Measurements from ENCODE around the gene PARP11. TPM values are rescaled to one million over a fixed set of nuclear protein-coding genes. Genes with fewer than 3 reads are reported as not detected.

Gene PARP11
- total RNA-seq, 2 experiments from 2014 or later = 19.7 to 22.3 TPM

DNA sequence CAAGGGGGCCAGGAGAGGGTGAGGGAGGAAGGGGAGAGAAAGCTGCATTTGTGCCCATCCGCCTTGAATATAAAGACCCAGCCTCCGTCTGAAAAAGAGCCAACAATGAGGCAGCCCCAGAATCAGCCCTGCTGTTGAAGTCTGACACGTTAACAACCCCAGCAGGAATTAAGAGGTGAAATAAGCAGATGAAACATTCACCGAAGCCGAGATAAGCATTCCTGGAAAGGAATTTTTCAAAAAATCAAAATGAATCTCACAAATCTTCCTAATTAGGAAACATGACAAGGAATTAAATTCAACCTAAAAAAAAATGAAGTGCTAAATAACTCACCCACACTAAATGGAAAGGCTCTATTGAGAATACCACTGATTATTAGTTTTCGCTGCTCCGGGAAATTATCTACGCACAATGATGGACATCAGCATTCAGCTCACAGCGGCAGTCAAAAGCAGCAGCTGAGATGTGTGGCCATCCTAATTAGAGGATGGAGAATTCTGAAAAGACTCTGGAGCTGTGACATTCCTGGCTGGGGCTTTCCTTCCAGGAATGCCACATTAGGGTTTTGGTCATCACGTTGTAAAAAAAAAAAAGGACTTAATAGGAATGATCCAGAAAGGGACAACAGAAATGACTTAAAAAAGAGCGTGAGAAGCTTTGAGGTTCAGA, 8.2 kb upstream of the PARP11 start:
- Mint-ChIP-seq H3K4me3 (no peak overlapping the region), H3K36me3 (ENCODE audit: low read depth) (peaks cover 3% of the 10 kb centered on the region), H3K9me3 (no peaks in the 10 kb centered on the region), H3K27ac (no peak overlapping the region), H3K27me3 (no peaks in the 10 kb centered on the region), H3K4me1 (ENCODE audit: low read depth) (peaks cover 18% of the 10 kb centered on the region)
- ATAC-seq (no peak), DNase-seq (no peak)
- TF ChIP-seq, protein P1, sequence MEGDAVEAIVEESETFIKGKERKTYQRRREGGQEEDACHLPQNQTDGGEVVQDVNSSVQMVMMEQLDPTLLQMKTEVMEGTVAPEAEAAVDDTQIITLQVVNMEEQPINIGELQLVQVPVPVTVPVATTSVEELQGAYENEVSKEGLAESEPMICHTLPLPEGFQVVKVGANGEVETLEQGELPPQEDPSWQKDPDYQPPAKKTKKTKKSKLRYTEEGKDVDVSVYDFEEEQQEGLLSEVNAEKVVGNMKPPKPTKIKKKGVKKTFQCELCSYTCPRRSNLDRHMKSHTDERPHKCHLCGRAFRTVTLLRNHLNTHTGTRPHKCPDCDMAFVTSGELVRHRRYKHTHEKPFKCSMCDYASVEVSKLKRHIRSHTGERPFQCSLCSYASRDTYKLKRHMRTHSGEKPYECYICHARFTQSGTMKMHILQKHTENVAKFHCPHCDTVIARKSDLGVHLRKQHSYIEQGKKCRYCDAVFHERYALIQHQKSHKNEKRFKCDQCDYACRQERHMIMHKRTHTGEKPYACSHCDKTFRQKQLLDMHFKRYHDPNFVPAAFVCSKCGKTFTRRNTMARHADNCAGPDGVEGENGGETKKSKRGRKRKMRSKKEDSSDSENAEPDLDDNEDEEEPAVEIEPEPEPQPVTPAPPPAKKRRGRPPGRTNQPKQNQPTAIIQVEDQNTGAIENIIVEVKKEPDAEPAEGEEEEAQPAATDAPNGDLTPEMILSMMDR (IDR thresholded peaks at IDR 0.05) = no peak
- intact Hi-C loops (cut with micrococcal nuclease) = loop anchor here (10.0 kb wide), 3 partner anchors 83 to 643 kb away; no protein-coding TSS in a partner anchor
- ChIA-PET CTCF (no interaction called here), POLR2A (interaction anchor here (0.6 to 1.4 kb wide), 2 partner anchors 80 to 237 kb away, joined by 3 read pairs; no protein-coding TSS in a partner anchor)

DNA sequence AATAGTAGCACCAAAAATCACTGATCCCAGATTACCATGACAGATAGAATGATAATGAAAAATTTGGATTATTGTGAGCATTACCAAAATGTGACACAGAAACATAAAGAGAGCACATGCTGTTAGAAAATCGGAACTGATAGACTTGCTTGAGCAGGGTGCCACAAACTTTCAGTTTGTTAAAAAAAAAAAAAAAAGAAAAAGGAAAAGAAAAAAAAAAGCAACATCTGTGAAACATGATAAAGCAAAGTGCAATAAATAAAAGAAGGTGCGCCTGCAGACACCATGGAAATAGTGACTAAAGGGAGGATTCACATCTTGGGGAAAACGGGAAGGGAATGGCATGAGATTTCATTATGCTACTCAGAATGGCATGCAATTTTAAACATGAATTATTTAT, 6.6 kb upstream of the PARP11 start:
- ChIA-PET CTCF (no interaction called here), POLR2A (interaction anchor here (1.0 kb wide), 1 partner anchor 397 kb away, joined by 4 read pairs; no protein-coding TSS in a partner anchor)
- no peak for ATAC-seq

DNA sequence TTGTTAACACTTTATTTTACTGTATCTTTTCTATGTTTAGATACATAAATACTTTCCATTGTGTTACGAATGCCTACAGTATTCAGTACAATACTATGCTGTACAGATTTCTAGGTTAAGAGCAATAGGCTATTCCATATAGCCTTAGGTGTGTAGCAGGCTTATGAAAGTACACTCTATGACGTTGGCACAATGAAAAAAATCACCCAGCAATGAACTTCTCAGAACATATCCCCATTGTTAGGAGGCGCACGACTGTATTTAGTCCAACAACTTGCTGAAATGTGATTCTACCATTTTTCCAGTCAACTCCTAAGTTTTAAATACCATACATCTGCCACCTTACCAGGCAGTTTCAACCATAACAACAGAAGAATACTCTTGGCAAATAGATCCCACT, 1.8 kb downstream of the PARP11 start:
- ChIA-PET CTCF (no interaction called here), POLR2A (interaction anchor here (1.0 kb wide), 1 partner anchor 118 kb away, joined by 3 read pairs; the partner anchor contains the start of gene CRACR2A)
- no peak for ATAC-seq
- peak overlapping the region; percentile 93 for H3K4me3 Mint-ChIP-seq
- H3K27me3 Mint-ChIP-seq = no peaks in the 10 kb centered on the region
- H3K36me3 Mint-ChIP-seq (ENCODE audit: low read depth) = peaks cover 23% of the 10 kb centered on the region
- TF ChIP-seq, protein P1 (IDR thresholded peaks at IDR 0.05) = no peak
- H3K4me1 Mint-ChIP-seq (ENCODE audit: low read depth) = peaks cover 47% of the 10 kb centered on the region
- intact Hi-C loops (cut with micrococcal nuclease) = loop anchor here (5.0 kb wide), 1 partner anchor 401 kb away; the partner anchor contains the start of gene CCND2
- peaks cover 12% of the 10 kb centered on the region for H3K9me3 Mint-ChIP-seq
- peak overlapping the region; percentile 95 for H3K27ac Mint-ChIP-seq
- DNase-seq = no peak

More for the DNA sequence above, 6.6 kb upstream of the PARP11 start:
- Mint-ChIP-seq H3K27me3 (no peaks in the 10 kb centered on the region), H3K27ac (no peak overlapping the region), H3K4me1 (ENCODE audit: low read depth) (peaks cover 13% of the 10 kb centered on the region), H3K9me3 (no peaks in the 10 kb centered on the region), H3K36me3 (ENCODE audit: low read depth) (peaks cover 3% of the 10 kb centered on the region), H3K4me3 (no peak overlapping the region)
- DNase-seq = no peak
- intact Hi-C loops (cut with micrococcal nuclease) = loop anchor here (10.0 kb wide), 3 partner anchors 85 to 645 kb away; no protein-coding TSS in a partner anchor
- TF ChIP-seq, protein P1 (IDR thresholded peaks at IDR 0.05) = no peak

DNA sequence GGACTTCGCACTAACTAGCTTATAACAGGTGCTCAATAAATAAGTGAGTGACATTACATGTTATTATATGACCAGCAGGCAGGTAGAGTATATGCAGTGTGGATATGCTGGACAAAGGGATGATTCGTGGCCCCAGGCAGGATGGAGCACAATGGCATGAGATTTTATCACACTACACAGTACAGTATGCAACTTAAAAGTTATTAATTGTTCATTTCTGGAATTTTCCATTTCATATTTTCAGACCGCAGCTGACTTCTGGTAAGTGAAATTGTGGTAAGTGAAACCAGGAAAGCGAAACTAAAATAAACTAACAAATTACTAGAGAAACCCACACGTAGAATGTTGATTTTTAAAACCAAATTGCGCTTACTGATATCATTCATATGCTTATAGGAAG, 3.3 kb downstream of the PARP11 start:
- Mint-ChIP-seq H3K4me3 (peak overlapping the region; percentile 93), H3K27me3 (no peaks in the 10 kb centered on the region), H3K27ac (peak overlapping the region; percentile 95), H3K36me3 (ENCODE audit: low read depth) (peaks cover 37% of the 10 kb centered on the region), H3K9me3 (peaks cover 25% of the 10 kb centered on the region), H3K4me1 (ENCODE audit: low read depth) (peaks cover 47% of the 10 kb centered on the region)
- intact Hi-C loops (cut with micrococcal nuclease) = loop anchor here (5.0 kb wide), 1 partner anchor 402 kb away; the partner anchor contains the start of gene CCND2
- peak; percentile 11 for ATAC-seq
- ChIA-PET POLR2A (interaction anchor here (0.5 to 0.9 kb wide), 5 partner anchors 19 to 406 kb away, joined by 3 to 4 read pairs (median 3); no protein-coding TSS in a partner anchor), CTCF (interaction anchor here (0.9 to 1.3 kb wide), 3 partner anchors 21 to 407 kb away, joined by 3 to 4 read pairs (median 3); no protein-coding TSS in a partner anchor)
- TF ChIP-seq, protein P1 (IDR thresholded peaks at IDR 0.05) = no peak
- peak; percentile 40 for DNase-seq

DNA sequence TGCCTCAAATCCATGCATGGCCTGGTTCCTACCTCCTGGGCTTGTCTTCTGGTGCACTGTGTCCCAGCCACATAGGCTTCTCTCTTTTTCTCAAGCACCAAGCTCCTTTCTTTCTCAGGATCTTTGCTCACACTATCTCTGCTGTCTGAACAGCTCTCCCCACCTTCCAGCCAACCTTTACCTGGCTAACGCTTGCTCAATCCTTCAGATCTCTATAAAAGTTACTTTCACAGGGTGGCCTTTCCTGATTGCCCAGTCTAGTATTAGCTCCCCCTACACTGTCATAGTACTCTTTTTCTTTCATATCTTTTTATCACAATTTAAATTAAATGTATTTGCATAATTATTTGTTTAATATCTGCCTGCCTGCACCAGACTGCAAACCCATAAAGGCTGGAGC, 3.8 kb downstream of the PARP11 start:
- peaks cover 29% of the 10 kb centered on the region for H3K9me3 Mint-ChIP-seq
- ATAC-seq (no peak), DNase-seq (no peak)
- peaks cover 47% of the 10 kb centered on the region for H3K4me1 Mint-ChIP-seq (ENCODE audit: low read depth)
- H3K27me3 Mint-ChIP-seq = no peaks in the 10 kb centered on the region
- ChIA-PET POLR2A (interaction anchor here (0.7 to 0.9 kb wide), 4 partner anchors 129 to 406 kb away, joined by 3 read pairs; no protein-coding TSS in a partner anchor), CTCF (interaction anchor here (0.9 to 1.3 kb wide), 4 partner anchors 16 to 408 kb away, joined by 3 to 4 read pairs (median 4); no protein-coding TSS in a partner anchor)
- TF ChIP-seq, protein P1 (IDR thresholded peaks at IDR 0.05) = no peak
- H3K4me3 Mint-ChIP-seq = peak overlapping the region; percentile 93
- intact Hi-C loops (cut with micrococcal nuclease) = no loop called here
- H3K36me3 Mint-ChIP-seq (ENCODE audit: low read depth) = peaks cover 40% of the 10 kb centered on the region
- H3K27ac Mint-ChIP-seq = peak overlapping the region; percentile 95
